H9 (cell line): ENCODE measurements around the gene TMEM245. TPM values are rescaled to one million over a fixed set of nuclear protein-coding genes. Genes with fewer than 3 reads are reported as not detected.

Source experiments
- DNase-seq: peaks from one replicate; pipeline ENCODE4 v3.0.0-alpha.2; 2017
- H2AFZ ChIP-seq: one replicate; pipeline ENCODE4 v1.6.1; 2013; ENCODE audit warnings: mild to moderate bottlenecking, low read length, control low read depth, moderate library complexity
- H2AK5ac ChIP-seq: 2 replicates; pipeline ENCODE4 v1.6.1; 2013; ENCODE audit warnings: low read length, control low read depth, mixed read lengths; ENCODE audit not compliant: insufficient read length
- H2BK120ac ChIP-seq: one replicate; pipeline ENCODE4 v1.6.1; 2013; ENCODE audit warnings: low read depth, mild to moderate bottlenecking, low read length, control low read depth, inconsistent platforms; ENCODE audit not compliant: poor library complexity, severe bottlenecking
- H2BK12ac ChIP-seq: 2 replicates; pipeline ENCODE4 v1.6.1; 2013; ENCODE audit warnings: low read length, control low read depth, mixed read lengths, low read depth; ENCODE audit not compliant: insufficient read length
- H2BK15ac ChIP-seq: 2 replicates; pipeline ENCODE4 v1.6.1; 2013; ENCODE audit warnings: low read depth, low read length, control low read depth
- H2BK20ac ChIP-seq: one replicate; pipeline ENCODE4 v1.6.1; 2013; ENCODE audit warnings: low read depth, mild to moderate bottlenecking, low read length, control low read depth, inconsistent platforms; ENCODE audit not compliant: poor library complexity, severe bottlenecking
- H2BK5ac ChIP-seq: 2 replicates; pipeline ENCODE4 v1.6.1; 2013; ENCODE audit warnings: low read length, control low read depth, mixed read lengths; ENCODE audit not compliant: insufficient read length
- H3K14ac ChIP-seq: 2 replicates; pipeline ENCODE4 v1.6.1; 2013; ENCODE audit warnings: low read length, control low read depth; ENCODE audit not compliant: insufficient read depth
- H3K18ac ChIP-seq: 2 replicates; pipeline ENCODE4 v1.6.1; 2013; ENCODE audit warnings: low read depth, mild to moderate bottlenecking, mixed read lengths, low read length, control low read depth; ENCODE audit not compliant: insufficient read length
- H3K23ac ChIP-seq: 2 replicates; pipeline ENCODE4 v1.6.1; 2013; ENCODE audit warnings: low read length, control low read depth, mixed read lengths, low read depth; ENCODE audit not compliant: insufficient read length
- H3K23me2 ChIP-seq: 2 replicates; pipeline ENCODE4 v1.6.1; 2013; ENCODE audit warnings: low read depth, mild to moderate bottlenecking, mixed read lengths, low read length, control low read depth; ENCODE audit not compliant: insufficient read length, poor library complexity, severe bottlenecking
- H3K27ac ChIP-seq: 2 replicates; pipeline ENCODE4 v1.5.1; 2013; ENCODE audit warnings: low read length, control low read depth, mixed read lengths, low read depth; ENCODE audit not compliant: insufficient read length
- H3K27me3 ChIP-seq: 2 replicates; pipeline ENCODE4 v1.6.1; 2013; ENCODE audit warnings: low read length, control low read depth, inconsistent platforms; ENCODE audit not compliant: insufficient read depth
- H3K4ac ChIP-seq: 2 replicates; pipeline ENCODE4 v1.6.1; 2013; ENCODE audit warnings: low read depth, mild to moderate bottlenecking, control low read depth, inconsistent platforms, low read length, moderate library complexity
- H3K4me1 ChIP-seq: 2 replicates; pipeline ENCODE4 v1.6.1; 2013; ENCODE audit warnings: low read length, control low read depth, inconsistent platforms; ENCODE audit not compliant: insufficient read depth
- H3K4me2 ChIP-seq: 2 replicates; pipeline ENCODE4 v1.6.1; 2013; ENCODE audit warnings: low read length, control low read depth, mixed read lengths; ENCODE audit not compliant: insufficient read length, insufficient read depth
- H3K56ac ChIP-seq: 2 replicates; pipeline ENCODE4 v1.6.1; 2013; ENCODE audit warnings: low read depth, mild to moderate bottlenecking, mixed read lengths, low read length, control low read depth; ENCODE audit not compliant: insufficient read length
- H3K79me1 ChIP-seq: 2 replicates; pipeline ENCODE4 v1.6.1; 2013; ENCODE audit warnings: low read depth, mild to moderate bottlenecking, moderate library complexity, low read length, control low read depth, inconsistent platforms; ENCODE audit not compliant: insufficient read depth, poor library complexity, severe bottlenecking
- H3K79me2 ChIP-seq: 2 replicates; pipeline ENCODE4 v1.6.1; 2013; ENCODE audit warnings: low read length, control low read depth, inconsistent platforms; ENCODE audit not compliant: insufficient read depth
- H3K9ac ChIP-seq: 2 replicates; pipeline ENCODE4 v1.6.1; 2013; ENCODE audit warnings: low read length, control low read depth, mixed read lengths; ENCODE audit not compliant: insufficient read length; ENCODE audit errors: extremely low read depth
- H3K9me3 ChIP-seq: one replicate; pipeline ENCODE4 v1.6.1; 2013; ENCODE audit warnings: low read depth, low read length, inconsistent platforms; ENCODE audit not compliant: control insufficient read depth
- H3T11ph ChIP-seq: one replicate; pipeline ENCODE4 v1.6.1; 2013; ENCODE audit warnings: mild to moderate bottlenecking, low read length, control low read depth, inconsistent platforms
- H4K20me1 ChIP-seq: one replicate; pipeline ENCODE4 v1.6.1; 2013; ENCODE audit not compliant: control insufficient read depth, insufficient read length, insufficient read depth
- H4K5ac ChIP-seq: 2 replicates; pipeline ENCODE4 v1.6.1; 2013; ENCODE audit warnings: low read depth, mild to moderate bottlenecking, mixed read lengths, low read length, control low read depth; ENCODE audit not compliant: insufficient read length
- H4K8ac ChIP-seq: replicated peaks from 2 replicates; pipeline ENCODE4 v1.6.1; 2013; ENCODE audit warnings: low read length, control low read depth, mixed read lengths, low read depth; ENCODE audit not compliant: insufficient read length
- H4K91ac ChIP-seq: 2 replicates; pipeline ENCODE4 v1.6.1; 2013; ENCODE audit warnings: low read depth, mild to moderate bottlenecking, moderate library complexity, mixed read lengths, low read length, control low read depth; ENCODE audit not compliant: insufficient read length
- H3K27ac Mint-ChIP-seq, 3 experiments: 2 replicates in 2 of 3; 3 replicates in 1 of 3; pipeline ENCODE4 v1.8.0; 2020 to 2021; ENCODE audit warnings: mixed read lengths in 3 of 3, mild to moderate bottlenecking in 1 of 3, moderate library complexity in 1 of 3
- H3K27me3 Mint-ChIP-seq: 2 replicates; pipeline ENCODE4 v1.8.0; 2021; ENCODE audit warnings: low read depth, mild to moderate bottlenecking, moderate library complexity, mixed read lengths
- H3K36me3 Mint-ChIP-seq, 3 experiments: 2 replicates in 2 of 3; 3 replicates in 1 of 3; pipeline ENCODE4 v1.8.0; 2020 to 2021; ENCODE audit warnings: low read depth in 3 of 3, mixed read lengths in 3 of 3; ENCODE audit not compliant: insufficient read depth in 1 of 3
- H3K4me1 Mint-ChIP-seq, 2 experiments: 2 replicates each; pipeline ENCODE4 v1.8.0; 2020; ENCODE audit warnings: mixed read lengths in 2 of 2
- H3K4me3 Mint-ChIP-seq, 2 experiments: 2 replicates in 1 of 2; 3 replicates in 1 of 2; pipeline ENCODE4 v1.8.0; 2020 to 2021; ENCODE audit warnings: mild to moderate bottlenecking in 2 of 2, mixed read lengths in 2 of 2, moderate library complexity in 1 of 2
- H3K9me3 Mint-ChIP-seq, 2 experiments: 2 replicates in 1 of 2; 3 replicates in 1 of 2; pipeline ENCODE4 v1.8.0; 2020; ENCODE audit warnings: mild to moderate bottlenecking in 2 of 2, mixed read lengths in 2 of 2, moderate library complexity in 1 of 2
- total RNA-seq: library from RNA; stranded (reverse); gene quantifications from 2 replicates; pipeline ENCODE4 v1.2.1, GENCODE V29; 2021
- TF ChIP-seq, protein P1 (sequence below): fragments of 200-600 bp; sonication (generic); conservative IDR thresholded peaks from 3 replicates; pipeline ENCODE4 v1.8.0; 2021; ENCODE audit warnings: antibody characterized with exemption, mild to moderate bottlenecking

Gene TMEM245
- total RNA-seq, 1 experiment from 2014 or later = 37.9 TPM

GRCh38 chr9:108983885-108984284, 135.9 kb downstream of the TMEM245 start:
- Histone ChIP-seq H3K23ac (no peak overlapping the region), H2BK20ac (no peak overlapping the region)
- TF ChIP-seq, protein P1, sequence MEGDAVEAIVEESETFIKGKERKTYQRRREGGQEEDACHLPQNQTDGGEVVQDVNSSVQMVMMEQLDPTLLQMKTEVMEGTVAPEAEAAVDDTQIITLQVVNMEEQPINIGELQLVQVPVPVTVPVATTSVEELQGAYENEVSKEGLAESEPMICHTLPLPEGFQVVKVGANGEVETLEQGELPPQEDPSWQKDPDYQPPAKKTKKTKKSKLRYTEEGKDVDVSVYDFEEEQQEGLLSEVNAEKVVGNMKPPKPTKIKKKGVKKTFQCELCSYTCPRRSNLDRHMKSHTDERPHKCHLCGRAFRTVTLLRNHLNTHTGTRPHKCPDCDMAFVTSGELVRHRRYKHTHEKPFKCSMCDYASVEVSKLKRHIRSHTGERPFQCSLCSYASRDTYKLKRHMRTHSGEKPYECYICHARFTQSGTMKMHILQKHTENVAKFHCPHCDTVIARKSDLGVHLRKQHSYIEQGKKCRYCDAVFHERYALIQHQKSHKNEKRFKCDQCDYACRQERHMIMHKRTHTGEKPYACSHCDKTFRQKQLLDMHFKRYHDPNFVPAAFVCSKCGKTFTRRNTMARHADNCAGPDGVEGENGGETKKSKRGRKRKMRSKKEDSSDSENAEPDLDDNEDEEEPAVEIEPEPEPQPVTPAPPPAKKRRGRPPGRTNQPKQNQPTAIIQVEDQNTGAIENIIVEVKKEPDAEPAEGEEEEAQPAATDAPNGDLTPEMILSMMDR = no peak

More at GRCh38 chr9:108983885-108984284, 135.9 kb downstream of the TMEM245 start:
- no peak overlapping the region for H2BK12ac ChIP-seq
- no peak overlapping the region for H3T11ph ChIP-seq
- no peaks in the 10 kb centered on the region for H3K79me2 ChIP-seq
- H3K56ac ChIP-seq = no peak overlapping the region
- DNase-seq = no peak
- H3K4me1 ChIP-seq = no peaks in the 10 kb centered on the region
- H3K4me1 Mint-ChIP-seq = no peaks in the 10 kb centered on the region
- no peak overlapping the region for H2BK5ac ChIP-seq
- H3K27me3 Mint-ChIP-seq = no peaks in the 10 kb centered on the region
- no peak overlapping the region for H3K27ac Mint-ChIP-seq
- no peaks in the 10 kb centered on the region for H3K27me3 ChIP-seq
- no peak overlapping the region for H3K4me2 ChIP-seq
- peaks cover 10 to 32% (median 23%) of the 10 kb centered on the region in 3 experiments for H3K36me3 Mint-ChIP-seq
- no peak overlapping the region for H2AK5ac ChIP-seq
- H3K18ac ChIP-seq = no peak overlapping the region
- no peak overlapping the region for H2AFZ ChIP-seq
- no peaks in the 10 kb centered on the region for H4K20me1 ChIP-seq
- no peak overlapping the region for H3K4ac ChIP-seq
- no peaks in the 10 kb centered on the region for H3K23me2 ChIP-seq
- H3K9ac ChIP-seq = no peak overlapping the region
- no peaks in the 10 kb centered on the region for H3K9me3 Mint-ChIP-seq
- no peak overlapping the region for H3K27ac ChIP-seq
- no peak overlapping the region for H4K8ac ChIP-seq
- H2BK15ac ChIP-seq = no peak overlapping the region
- no peak overlapping the region for H3K14ac ChIP-seq
- no peak overlapping the region for H4K91ac ChIP-seq
- no peak overlapping the region for H2BK120ac ChIP-seq
- no peak overlapping the region for H3K4me3 Mint-ChIP-seq
- H3K9me3 ChIP-seq = no peaks in the 10 kb centered on the region
- H4K5ac ChIP-seq = no peak overlapping the region
- H3K79me1 ChIP-seq = no peaks in the 10 kb centered on the region
